Bladder microvascular endothelial cell (primary cell): ENCODE data around the gene TUSC2. TPM values are rescaled to one million over a fixed set of nuclear protein-coding genes. Genes with fewer than 3 reads are reported as not detected.

Experiments used
- total RNA-seq: library from RNA; depleted of rRNA; stranded (reverse); fragments of >200 nt; gene quantifications from 2 replicates; pipeline ENCODE4 v1.2.3, GENCODE V29; 2014

Gene TUSC2, protein sequence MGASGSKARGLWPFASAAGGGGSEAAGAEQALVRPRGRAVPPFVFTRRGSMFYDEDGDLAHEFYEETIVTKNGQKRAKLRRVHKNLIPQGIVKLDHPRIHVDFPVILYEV
- 16.2 and 18.2 TPM in 2 replicates for total RNA-seq

DNA sequence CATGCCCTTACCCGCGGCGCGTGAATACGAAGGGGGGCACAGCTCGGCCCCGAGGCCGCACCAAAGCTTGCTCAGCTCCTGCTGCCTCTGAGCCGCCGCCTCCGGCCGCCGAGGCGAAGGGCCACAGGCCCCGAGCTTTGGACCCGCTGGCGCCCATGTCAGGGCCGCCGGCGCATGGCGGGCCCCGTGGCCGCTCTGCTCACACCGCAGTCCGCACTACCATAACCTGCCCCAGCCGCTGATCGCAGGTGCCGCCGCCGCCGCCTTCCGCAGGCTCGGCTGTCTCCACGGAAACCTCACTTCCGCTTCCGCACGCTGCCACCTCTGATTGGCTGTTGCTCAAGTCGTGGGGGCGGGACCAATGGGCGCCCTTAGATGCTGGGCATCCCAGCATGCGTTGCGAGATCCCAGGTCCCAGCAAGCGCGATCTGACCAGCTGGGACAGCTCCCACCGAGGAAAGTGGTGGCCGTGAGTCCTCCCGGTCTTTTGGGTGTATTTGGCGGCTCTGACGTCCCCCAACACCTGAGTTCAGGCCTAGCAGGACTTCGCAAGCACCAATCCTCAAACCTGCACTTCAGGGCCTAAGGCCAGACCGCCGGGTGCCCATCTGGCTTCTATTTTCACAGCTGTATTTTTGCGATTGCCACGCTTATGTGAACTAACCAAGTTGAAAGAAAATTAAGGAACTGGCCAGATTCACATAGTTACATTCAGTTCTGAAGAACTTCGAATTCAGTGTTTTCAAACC lies at the start of gene TUSC2:
Gene TUSC2 (minus strand): TSS at position 281 of the 749 bp plus-strand sequence. CDS start 124 bp downstream, at position 157.

DNA sequence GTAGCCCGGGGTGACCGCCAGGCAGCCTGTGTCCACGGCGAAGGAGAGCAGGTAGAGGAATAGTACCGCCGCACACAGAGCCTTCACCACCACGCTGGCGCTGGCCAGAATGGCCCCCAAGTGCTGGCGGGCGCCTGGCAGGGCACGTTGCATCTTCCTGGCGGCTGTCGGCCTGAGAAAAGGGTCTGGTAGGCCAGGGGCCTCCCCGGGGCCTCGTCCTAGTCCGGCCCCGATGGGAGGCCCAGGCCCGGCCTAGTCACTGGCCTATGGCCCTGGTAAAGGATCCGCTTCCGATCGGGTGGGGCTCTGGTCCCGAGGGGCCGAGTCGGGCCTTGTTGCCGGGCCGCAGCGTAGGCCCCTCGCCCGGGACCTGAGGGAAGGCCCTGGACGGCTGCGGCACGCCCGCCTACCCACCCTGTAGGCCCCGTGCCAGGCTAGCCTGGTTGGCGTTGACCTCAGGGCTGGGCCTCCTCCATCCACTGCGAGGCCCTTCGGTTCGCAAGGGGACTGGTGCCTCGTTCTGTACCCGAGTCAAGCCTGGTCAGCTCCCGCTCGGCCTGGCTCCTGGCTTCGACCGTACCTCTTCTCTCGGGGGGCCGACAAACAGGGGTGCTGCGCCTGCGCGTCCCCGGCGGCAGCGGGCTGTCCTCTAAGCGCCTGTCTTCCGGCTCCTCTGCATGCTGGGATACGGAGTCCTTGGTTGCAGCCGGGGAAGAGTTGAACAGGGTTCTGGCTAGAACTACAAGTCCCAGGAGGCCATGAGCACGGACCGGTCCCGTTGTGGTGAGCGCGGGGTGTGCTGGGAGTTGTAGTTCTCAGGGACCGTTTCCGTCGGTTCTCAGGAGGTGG lies 31.1 kb upstream of the TUSC2 start, which contains the start of gene TMEM115:
Gene TMEM115 (minus strand): TSS at position 611 of the 849 bp plus-strand sequence. CDS start 458 bp downstream, at position 153.

DNA sequence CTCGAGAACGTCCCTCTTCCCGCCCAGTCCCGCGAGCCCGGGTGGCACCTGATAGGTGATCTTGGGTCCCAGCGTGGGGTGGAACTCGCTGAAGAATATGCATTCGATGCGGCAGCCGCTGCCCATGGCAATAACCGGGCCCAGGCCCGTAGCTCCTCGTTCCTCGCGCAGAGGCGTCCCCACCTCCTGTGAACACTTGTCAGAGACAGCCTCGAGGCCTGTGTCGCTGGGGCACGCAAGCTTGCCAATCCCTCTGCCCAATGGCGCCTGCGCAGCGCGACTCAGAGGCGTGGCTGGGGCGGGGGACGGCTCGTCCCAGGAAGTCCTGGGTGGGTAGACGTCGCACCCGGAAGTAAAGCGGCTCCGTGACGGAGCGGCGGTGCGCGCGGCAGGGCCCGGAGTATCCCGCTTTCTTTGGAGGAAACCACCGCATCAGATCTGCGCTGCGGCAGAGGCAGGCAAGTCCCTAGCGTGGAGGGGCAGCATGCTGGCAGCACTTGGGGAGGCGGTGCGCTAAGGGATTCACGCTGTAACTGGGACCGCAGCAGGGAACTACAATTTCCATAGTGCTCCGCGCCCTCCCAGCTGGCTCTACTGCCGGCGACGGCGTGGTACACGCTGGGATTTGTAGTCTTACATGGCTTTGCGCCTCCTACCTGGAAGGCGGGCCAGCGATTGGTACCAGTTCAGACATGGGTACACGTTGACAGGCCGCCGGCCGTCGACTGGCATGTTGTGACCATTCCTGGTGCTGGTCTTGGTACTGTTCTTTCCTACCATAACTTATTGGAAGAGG lies 22.7 kb upstream of the TUSC2 start, which contains the start of the genes CYB561D2 and NPRL2:
Gene CYB561D2 (plus strand): TSS at position 336 of the 796 bp plus-strand sequence. CDS start 572 bp downstream, outside the sequence.
Gene NPRL2 (minus strand): TSS at position 249 of the 796 bp plus-strand sequence. CDS start 123 bp downstream, at position 126.

DNA sequence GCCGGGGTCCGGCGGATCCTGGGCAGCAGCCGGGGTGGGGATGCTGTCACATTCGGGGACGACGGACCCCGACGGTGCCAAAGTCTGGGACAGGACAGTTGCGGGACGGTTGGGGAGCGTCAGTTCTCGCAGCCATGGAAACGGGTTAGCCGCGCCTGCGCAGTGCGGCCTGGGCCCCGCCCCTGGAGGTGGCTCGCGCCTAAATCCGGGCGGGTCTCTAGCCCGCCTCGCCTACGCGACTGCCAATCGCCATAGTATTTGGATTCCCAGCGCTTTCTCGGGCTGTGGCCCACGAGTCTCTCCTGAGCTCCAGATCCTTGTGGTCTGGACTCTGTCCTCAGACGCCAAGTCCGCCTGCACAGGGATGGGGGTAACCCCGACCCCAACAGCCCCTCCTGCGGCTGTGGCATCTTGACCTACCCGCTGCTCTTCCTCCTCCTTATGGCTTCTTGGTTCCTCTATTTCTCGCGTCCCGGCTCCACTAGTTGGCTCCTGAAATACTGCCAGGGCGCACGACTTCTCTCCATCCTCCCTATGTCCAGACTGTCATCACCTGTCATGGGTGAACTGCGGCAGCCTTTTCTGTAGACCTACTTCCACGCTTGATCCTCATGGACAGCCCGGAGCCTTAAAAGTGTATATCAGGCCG lies 17.7 kb upstream of the TUSC2 start, which contains the start of gene ZMYND10:
Gene ZMYND10 (minus strand): TSS at position 147 of the 649 bp plus-strand sequence. CDS start 153 bp downstream, outside the sequence.

DNA sequence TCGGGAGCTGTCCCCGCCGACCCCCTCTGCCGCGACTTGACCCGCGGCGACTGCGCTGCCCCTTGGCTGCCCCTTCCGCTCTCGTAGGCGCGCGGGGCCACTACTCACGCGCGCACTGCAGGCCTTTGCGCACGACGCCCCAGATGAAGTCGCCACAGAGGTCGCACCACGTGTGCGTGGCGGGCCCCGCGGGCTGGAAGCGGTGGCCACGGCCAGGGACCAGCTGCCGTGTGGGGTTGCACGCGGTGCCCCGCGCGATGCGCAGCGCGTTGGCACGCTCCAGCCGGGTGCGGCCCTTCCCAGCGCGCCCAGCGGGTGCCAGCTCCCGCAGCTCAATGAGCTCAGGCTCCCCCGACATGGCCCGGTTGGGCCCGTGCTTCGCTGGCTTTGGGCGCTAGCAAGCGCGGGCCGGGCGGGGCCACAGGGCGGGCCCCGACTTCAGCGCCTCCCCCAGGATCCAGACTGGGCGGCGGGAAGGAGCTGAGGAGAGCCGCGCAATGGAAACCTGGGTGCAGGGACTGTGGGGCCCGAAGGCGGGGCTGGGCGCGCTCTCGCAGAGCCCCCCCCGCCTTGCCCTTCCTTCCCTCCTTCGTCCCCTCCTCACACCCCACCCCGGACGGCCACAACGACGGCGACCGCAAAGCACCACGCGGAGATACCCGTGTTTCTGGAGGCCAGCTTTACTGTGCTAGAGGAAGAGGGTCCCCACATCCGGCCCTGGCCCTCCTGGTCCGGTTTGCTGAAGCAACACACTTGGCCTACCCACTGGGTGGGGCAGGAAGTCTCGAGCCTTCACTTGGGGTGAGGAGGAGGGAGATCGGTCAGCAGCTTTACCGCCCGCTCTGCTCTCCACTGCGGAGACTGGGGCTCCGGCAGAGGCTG lies 12.7 kb upstream of the TUSC2 start, which contains the start of gene RASSF1:
Gene RASSF1 (minus strand): TSS at position 389 of the 882 bp plus-strand sequence. CDS start 31 bp downstream, at position 358.

DNA sequence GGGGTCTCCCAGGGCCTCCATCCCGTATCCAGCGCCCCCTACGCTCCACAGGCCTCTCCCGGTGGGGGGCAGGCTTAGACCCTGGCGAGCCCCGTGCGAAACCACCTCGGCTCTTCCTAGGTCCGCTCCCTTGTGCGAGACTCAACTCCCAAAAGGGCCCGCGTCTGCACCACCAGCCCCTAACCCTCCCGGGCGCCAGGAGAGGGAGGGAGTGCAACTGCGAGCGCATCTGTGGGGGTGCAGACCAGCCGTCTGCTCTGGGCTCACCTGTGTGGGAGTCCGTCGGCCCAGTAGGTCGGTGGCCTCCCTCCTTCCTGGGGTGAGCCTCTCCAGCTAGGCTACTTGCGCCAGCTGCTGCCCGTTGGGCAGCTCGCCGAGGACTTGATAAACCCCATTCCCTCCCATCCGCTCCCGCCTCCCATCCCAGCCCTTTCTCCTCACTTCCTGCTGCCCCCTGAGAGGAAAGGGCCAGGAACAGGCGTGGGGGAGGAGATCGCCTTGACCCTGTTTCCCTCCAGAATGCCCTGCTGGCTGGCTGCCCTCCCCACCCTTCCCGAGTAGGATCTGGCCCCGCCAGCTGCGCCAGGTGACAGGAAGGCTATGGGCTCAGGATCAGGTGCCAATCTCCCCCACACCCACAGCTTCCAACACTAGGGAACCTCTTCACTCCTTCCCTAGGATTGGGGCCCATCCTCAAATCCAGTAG lies 5.5 kb downstream of the TUSC2 start, which contains the start of gene HYAL2:
Gene HYAL2 (minus strand): TSS at position 360 of the 706 bp plus-strand sequence. CDS start 2,256 bp downstream, outside the sequence.

DNA sequence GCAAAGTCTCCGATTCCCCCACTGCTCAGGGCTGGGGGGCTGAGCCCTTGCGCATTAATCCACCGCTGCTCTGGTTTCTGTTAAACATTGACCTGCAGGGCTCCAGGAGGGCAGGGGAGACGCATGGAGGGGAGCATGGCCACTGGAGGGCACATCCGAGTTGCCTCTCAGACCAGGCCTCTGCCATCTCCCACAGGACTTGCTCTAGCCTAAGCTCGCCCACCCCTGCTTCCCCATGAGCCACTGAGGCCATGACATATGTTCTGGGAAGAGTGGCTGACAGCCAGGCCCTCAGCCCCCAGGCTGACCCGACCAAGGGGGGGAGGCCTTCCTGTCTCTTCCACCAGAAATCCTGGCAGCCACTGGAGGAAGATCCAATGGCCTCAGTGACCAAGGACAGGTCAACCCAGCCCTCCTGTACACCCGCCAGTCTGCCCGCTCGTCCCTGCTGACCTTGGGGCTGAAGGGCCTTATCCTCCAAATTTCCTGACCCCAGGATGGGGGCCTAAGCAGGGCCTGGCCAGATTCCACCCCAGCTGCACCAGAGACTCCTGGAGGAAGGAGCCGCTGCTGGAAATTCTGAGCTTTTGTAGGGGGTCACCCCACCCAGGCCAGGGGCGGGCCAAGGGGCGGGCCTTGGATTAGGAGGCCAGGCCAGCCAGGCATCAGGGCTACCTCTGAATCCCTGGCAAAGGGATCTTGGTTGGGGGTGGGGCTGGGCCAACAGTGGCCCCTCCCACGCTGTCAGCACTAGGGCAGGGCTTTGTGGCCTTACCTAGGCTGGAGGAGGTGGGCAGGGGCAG lies 24.8 kb downstream of the TUSC2 start, which contains the start of gene HYAL1:
Gene HYAL1 (minus strand): TSS at position 562 of the 803 bp plus-strand sequence. CDS start 618 bp downstream, outside the sequence.

DNA sequence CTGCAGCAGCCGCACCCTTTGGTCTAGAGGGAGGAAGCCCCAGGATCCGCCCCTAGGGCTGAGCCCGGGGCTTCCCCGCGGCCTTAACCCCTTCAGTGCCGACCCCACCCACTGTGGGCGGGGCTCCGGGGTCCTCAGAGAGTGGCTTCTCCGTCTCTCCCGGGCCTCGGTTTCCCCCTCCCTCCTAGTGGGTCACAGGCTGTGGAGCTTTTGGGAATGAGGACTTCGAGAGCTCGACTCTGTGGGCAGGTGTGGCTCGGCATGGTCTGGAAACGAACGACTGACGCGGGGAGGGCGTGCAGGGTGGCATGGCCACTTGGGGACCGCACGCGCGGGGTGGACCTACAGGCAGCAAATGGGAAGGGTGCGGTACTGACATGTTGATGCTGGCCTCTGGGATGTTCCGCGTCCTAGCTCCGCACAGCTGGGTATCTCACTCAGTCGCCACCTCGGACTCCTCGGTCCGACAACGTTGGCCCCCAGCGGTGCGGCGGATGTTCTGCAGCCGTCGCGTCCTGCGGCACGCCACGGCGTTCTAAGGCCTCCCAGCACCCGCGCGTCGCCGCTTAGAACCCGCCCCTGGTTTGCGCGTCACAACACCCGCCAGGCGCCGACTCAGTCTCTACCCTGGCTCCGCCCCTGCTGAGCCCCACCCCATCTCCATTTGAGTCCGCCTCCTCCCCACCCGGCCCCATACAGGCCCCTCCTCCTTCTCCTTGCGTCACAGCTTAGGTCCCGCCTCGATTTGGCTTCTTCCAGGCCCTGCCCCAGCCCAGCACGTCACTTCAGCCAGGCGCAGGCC lies 29.0 kb downstream of the TUSC2 start, which contains the start of the genes HYAL3 and NAA80:
Gene HYAL3 (minus strand): TSS at position 570 of the 802 bp plus-strand sequence. CDS start 3,803 bp downstream, outside the sequence.
Gene NAA80 (minus strand): TSS at position 570 of the 802 bp plus-strand sequence. CDS start 1,942 bp downstream, outside the sequence.

DNA sequence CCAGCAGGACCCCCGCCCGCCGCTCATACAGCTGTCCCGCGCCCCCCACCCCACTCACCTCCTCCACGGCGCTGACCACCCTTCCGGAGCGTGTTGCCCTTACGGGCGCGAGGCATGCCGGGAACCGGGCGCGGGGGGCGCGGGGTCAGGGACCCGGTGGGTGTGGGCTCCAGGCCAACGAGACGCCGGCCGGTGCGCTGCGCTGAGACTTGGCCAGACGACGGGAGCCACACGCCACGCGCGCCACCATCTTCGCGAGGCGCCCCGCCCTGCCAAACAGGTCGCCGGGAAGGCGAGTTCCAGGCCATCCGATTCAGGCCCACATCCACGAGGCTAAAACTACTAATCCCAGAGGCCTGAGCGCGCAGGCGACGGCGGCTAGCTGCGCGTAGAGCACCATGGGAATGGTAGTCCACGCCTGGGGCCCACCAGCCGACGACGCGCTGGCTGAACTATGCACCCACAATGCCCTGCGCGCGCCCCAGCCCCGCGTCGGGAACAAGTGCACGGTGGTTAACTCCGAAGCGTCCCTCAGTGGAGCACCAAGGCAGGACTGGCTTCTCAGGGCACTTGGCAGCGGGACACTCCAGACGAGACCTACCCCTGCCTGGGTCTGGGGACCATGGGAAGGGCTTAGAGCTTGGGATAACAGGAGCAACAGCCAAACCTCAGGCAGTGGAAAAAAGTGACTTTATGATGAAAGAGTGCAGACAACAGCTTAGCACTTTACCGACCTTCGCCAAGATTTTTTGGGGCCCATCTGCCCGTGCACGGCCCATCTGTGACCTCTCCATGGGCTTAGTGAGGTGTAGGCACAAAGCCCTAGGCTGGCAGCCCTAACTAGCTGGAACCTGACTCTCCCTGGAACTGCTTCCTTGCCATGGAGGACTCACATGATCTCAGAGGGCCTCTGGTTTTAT lies 35.6 kb downstream of the TUSC2 start, which contains the start of gene IFRD2:
Gene IFRD2 (minus strand): TSS at position 271 of the 920 bp plus-strand sequence. CDS start 155 bp downstream, at position 116.

DNA sequence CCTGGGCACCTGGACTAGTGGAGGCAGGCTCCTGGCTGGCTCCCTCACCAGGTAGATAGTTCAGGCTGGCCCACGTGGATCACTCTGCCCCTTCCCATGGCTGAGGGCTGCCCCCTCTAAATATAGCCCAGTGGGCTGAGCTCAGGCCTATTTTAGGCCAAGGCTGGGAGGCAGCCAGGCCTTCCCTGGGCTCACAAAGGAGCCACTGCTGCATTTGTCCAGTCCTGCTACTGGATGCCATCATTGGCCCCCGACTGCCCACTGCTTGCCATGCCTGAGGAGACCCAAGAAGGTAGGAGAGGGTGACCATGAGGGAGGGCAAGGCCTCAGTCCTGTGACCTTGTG lies 49.2 kb downstream of the TUSC2 start, which contains the start of gene LSMEM2:
Gene LSMEM2 (plus strand): TSS at position 208 of the 345 bp plus-strand sequence. CDS start 27 bp downstream, at position 235.

Other genes with a start within 250 kb of the TUSC2 start
- 115 and 502 TPM in 2 replicates for gene RBM5, start 239.3 kb downstream of the TUSC2 start, total RNA-seq
- gene SEMA3F, start 172.9 kb downstream of the TUSC2 start, total RNA-seq: 36.8 and 47.1 TPM in 2 replicates
- gene GNAT1, start 136.6 kb downstream of the TUSC2 start, total RNA-seq: not detected in 2 replicates
- 0.13 TPM in 1 of 2 replicates, not detected in the other for gene SLC38A3, start 123.0 kb downstream of the TUSC2 start, total RNA-seq
- 583 and 1,028 TPM in 2 replicates for gene GNAI2, start 92.0 kb downstream of the TUSC2 start, total RNA-seq
- gene SEMA3B, start 59.1 kb downstream of the TUSC2 start, total RNA-seq: 0.49 and 1.1 TPM in 2 replicates
- gene LSMEM2, start 49.1 kb downstream of the TUSC2 start, total RNA-seq: not detected in 2 replicates
- 79.2 and 85.9 TPM in 2 replicates for gene IFRD2, start 35.8 kb downstream of the TUSC2 start, total RNA-seq
- gene HYAL3, start 28.8 kb downstream of the TUSC2 start, total RNA-seq: 9.1 and 15.5 TPM in 2 replicates
- gene NAA80, start 28.8 kb downstream of the TUSC2 start, total RNA-seq: 1.9 and 2.8 TPM in 2 replicates
- 7.2 and 7.6 TPM in 2 replicates for gene HYAL1, start 24.6 kb downstream of the TUSC2 start, total RNA-seq
- 320 and 845 TPM in 2 replicates for gene HYAL2, start 5.5 kb downstream of the TUSC2 start, total RNA-seq
- 17.0 and 29.3 TPM in 2 replicates for gene RASSF1, start 12.6 kb upstream of the TUSC2 start, total RNA-seq
- gene ZMYND10, start 17.5 kb upstream of the TUSC2 start, total RNA-seq: 0.16 and 0.31 TPM in 2 replicates
- 14.2 and 16.8 TPM in 2 replicates for gene NPRL2, start 22.6 kb upstream of the TUSC2 start, total RNA-seq
- gene CYB561D2, start 22.6 kb upstream of the TUSC2 start, total RNA-seq: 18.6 and 22.6 TPM in 2 replicates
- 28.7 and 34.6 TPM in 2 replicates for gene TMEM115, start 31.3 kb upstream of the TUSC2 start, total RNA-seq
- under 0.01 and 0.06 TPM in 2 replicates for gene CACNA2D2, start 175.4 kb upstream of the TUSC2 start, total RNA-seq
- gene C3orf18, start 239.5 kb upstream of the TUSC2 start, total RNA-seq: 2.3 and 2.8 TPM in 2 replicates
- gene HEMK1, start 241.3 kb upstream of the TUSC2 start, total RNA-seq: 2.4 and 8.7 TPM in 2 replicates